HT1080 (cell line): ENCODE results near the gene LIPE. TPM values are rescaled to one million over a fixed set of nuclear protein-coding genes. Genes with fewer than 3 reads are reported as not detected.

Experiments
- DNase-seq: peaks from one replicate; pipeline ENCODE4 v3.0.0-alpha.2; 2015; ENCODE audit warnings: low read depth
- total RNA-seq: library from RNA; depleted of rRNA; stranded (reverse); fragments of >200 nt; shearing (Covaris generic); gene quantifications from 2 replicates; pipeline ENCODE4 v1.2.3, GENCODE V29; 2014

The LIPE gene
- total RNA-seq, 1 experiment from 2014 or later, result not detected

DNA sequence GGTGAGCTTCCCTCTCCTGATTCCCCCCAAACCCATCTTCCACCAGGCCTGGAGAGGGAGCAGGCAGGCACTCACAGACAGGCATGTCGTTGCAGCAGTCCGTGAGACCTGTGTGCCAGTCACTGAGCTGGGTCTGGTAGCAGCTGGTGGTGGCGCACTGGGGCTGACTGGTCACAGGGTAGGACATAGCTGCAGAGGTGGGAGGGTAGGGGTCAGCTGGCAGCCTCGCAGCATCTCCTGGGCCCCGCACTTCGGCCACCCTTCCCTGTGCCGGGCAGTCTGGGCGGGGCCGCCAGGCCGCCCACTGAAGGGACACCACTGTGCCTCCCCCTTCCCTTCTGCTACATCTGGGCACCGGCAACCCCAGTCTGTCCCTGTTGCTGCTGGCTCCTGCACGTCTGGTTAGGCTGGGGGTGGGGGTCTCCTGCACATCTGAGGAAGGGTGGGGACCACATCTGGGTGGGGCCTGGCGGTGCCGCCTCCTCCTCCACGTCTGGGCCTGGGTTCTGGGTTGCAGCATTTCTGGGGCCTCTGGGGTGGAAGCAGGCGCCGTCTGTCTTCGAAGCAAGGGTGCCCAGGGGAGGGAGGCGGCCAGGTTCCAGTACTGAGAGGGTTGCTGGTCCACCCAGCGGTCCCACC lies 38.2 kb downstream of the LIPE start:
- DNase-seq, result no peak

DNA sequence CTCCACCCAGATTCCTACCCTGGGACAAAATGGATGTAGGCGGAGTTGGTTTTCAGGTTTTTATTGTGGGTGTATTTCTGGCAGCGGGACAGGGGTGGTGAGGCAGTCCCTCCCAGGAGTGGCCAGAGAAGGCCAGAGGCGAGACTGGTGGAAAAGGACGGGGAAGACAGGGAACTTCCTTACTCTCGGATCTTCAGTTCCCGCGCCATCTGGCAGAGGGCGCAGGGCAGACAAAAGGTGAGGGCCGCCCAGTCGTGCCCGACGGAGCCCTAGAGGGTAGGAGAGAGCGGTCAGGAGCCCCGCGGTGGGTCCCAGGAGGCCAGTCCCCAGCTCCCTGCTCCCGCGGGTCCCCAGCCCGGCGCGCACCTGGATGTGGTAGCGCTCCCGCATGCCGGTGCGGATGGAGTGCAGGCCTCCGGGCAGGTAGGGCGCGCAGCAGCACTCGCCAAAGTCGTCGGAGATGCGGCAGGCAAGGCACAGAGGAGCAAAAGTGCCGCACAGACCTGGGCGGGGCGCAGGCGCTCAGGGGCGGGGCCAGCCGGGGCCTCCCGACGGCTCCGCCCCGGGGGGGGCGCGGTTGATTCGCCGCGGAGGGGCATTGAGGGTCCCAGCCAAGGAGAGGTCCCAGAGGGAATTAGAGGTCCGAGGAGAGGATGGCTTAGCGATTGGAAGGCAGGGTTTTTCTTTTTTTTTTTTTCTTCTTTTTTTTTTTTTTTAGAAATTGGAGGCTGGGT lies 40.0 kb downstream of the LIPE start:
- peak; percentile 50 for DNase-seq

DNA sequence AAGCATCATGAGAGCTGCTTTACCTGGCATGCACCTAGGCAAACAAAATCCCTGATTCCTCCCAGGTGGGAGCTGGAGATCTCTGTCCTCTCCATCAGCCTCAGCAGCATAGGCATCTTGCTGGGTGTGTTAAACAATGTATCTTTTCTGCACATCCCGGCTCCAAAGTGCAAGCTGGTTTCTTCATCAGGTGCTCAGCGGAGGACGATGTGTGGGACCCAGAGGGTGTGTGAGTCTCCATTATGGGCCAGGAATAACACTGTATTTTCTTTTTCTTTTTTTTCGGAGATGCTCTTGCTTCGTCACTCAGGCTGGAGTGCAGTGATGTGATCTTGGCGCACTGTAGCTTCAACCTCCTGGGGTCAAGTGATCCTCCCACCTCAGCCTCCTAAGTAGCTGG lies 47.0 kb downstream of the LIPE start:
- no peak for DNase-seq

DNA sequence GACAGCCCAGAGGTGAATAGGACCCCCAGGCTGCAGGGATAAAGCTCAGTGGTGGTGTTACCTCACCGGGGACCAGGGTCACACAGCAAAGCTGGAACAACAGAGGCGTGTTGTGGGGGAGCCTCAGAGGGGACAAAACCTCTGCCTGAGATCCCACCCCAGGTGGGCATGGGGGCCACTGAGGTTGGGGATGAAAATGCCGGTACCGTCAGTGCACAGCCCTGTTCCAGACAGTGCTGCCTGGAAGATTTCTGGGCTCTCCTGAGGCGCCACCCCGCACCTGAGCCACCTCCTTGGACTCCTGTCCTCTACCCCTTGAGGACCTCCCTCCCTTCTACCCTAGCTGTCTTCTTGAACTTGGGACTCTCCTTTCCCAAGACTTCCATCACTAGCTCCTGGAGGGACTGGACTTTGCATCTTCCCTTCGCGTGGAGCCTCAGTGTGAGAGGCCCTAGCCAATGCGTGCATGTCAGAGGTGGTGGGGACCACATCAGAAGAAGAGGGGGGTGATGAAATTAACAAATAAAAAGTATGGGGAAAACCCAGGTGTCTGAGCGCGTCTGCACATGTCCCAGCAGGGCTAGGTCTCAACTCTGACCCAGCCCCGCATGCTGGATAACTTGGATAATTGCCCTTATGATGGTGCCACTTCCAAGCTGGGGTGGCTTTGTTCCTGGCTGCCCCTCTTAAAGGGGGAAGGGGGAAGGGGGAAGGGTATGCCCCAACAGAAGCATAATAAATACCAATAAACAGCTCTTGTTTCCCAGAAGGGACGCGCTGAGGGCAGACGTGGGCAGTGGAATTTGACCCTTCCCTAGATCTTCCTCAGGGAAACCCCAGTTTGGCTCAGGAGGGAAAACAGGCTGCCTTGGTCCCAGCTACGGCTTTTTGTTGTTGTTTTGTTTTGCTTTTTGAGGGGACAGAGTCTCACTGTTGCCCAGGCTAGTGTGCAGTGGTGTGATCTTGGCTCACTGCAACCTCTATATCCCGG lies 48.7 kb downstream of the LIPE start:
- DNase-seq, result no peak

DNA sequence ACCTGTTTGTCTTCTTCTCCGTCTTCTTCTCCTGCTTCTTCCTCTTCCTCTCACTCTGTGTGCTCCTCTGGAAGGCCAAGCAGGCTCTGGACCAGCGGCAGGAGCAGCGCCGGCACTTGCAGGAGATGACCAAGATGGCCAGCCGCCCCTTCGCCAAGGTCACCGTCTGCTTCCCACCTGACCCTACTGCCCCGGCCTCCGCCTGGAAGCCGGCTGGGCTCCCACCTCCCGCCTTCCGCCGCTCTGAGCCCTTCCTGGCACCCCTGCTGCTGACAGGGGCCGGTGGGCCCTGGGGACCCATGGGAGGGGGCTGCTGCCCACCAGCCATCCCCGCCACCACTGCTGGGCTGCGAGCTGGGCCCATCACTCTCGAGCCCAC lies 51.0 kb downstream of the LIPE start:
- no peak for DNase-seq

DNA sequence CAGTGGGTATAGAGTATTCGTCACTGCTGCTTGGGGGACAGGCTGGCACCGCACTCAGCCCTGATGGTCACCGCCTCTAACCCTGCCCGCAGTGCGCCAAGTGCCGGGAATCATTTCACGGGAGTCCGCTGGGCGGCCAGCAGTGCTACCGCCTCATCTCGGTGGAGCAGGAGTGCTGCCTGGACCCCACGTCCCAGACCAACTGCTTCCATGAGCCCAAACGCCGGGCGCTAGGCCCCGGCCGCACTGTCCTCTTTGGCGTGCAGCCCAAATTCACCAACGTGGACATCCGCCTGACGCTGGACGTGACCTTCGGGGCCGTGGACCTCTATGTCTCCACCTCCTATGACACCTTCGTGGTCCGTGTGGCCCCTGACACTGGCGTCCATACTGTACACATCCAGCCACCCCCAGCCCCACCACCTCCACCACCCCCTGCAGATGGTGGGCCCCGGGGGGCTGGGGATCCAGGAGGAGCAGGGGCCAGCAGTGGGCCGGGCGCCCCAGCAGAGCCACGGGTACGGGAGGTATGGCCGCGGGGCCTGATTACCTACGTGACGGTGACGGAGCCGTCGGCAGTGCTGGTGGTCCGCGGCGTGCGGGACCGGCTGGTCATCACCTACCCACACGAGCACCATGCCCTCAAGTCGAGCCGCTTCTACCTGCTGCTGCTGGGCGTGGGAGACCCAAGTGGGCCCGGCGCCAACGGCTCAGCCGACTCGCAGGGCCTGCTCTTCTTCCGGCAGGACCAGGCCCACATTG lies 51.6 kb downstream of the LIPE start:
- no peak for DNase-seq

DNA sequence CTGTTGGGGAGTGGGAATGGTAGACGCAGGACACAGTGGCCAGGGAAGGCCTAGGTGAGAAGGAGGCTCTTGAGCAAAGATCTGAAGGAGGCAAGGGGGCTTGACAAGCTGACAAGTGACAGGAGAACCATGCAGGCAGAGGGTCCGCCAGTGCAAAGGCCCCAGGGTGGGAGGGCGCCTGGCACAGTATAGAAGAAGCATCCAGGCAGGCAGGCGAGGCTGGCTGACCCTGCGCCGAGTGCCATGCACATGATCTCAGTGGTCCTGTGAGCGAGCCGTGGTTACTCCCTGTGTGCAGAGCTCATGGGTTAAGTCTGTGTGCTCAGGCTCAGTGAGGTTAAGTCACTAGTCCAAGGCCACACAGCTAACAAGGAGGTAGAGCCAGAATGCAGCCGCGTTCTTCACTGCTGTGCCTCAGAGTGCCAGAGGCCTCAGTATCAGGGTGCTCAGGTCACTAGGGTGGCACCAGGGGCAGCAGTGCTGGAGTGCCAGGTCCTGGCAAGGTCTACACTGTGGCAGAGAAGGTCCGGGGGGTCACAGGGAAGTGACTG lies 52.3 kb downstream of the LIPE start:
- DNase-seq, result no peak

DNA sequence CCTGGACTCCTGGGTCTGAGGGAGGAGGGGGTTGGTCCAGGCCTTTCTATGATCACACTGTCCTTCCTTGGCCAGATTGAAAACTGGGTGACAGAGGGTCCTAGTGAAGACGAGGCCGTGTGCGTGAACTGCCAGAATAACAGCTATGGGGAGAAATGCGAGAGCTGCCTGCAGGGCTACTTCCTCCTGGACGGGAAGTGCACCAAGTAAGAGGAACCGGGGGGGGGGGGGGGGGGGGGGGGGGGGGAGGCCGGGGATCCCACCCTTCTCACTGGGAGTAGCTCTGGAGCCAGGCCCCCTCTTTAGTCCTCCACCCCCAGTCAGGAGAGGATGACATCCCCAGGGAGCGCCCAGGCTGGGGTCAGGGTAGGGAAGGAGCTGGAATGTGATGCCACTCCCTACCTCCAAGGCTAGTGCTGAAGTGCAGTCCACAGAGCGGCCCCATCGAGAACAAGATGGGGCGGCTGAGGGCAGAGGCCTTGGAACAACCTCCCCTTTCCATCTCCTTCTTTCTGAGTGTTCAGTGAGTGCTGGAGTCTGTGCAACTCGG lies 56.5 kb downstream of the LIPE start:
- DNase-seq, result no peak

DNA sequence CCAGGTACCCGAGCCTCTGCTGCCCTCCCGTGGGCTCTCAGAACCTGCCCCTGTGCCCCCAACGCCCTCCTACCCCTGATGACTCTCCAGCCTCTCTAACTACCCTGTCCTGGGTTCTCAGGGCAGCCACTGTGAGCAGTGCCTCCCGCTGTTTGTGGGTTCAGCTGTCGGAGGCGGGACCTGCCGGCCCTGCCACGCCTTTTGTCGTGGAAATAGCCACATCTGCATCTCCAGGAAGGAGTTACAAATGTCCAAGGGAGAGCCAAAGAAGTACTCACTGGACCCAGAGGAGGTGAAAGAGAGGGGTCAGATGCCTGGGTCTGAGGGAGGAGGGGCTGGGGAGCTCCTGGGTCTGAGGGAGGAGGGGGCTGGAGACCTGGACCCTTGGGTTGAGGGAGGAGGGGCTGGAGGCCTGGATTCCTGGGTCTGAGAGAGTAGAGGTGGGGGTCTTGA lies 57.1 kb downstream of the LIPE start:
- no peak for DNase-seq

DNA sequence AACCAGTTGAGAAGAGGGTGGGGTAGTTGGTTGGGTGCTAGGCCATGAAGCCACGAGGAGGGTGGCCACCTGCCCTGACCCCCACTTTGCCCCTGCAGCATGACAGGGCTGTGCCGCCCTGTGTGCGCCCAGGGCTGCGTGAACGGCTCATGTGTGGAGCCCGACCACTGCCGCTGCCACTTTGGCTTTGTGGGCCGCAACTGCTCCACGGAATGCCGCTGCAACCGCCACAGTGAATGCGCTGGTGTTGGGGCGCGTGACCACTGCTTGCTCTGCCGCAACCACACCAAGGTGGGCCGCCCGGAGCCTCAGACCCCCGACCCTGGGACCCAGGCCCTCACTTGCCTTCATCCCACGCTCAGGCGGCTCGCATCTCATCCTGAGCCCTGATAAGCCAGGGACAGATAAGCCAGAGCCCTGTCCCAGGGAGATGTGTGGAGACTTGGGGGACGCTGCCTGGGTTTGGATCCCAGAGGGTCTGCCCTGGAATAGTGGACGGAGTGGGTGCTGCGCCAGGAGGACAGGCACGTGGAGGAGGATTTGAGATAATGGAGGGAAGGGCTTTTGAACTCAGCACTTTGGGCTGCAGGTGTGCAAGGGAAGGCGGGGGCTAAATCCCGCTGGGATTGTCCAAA lies 57.6 kb downstream of the LIPE start:
- no peak for DNase-seq

DNA sequence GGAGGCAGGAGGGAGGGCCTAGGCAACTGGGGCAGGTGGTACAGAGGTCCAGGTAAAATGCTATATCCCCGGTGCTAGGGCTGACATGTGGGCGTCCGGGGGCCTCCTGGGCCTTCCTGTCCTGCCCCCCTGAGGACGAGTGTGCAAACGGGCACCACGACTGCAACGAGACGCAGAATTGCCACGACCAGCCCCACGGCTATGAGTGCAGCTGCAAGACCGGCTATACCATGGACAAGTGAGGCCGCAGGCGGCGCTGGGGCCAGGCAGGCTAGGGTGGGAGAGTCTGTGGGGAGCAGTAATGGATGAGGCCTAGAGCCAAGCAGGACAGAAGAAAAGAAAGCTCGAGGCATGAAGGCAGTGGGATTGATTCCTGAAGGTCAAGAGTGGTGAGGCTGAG lies 58.4 kb downstream of the LIPE start:
- no peak for DNase-seq

DNA sequence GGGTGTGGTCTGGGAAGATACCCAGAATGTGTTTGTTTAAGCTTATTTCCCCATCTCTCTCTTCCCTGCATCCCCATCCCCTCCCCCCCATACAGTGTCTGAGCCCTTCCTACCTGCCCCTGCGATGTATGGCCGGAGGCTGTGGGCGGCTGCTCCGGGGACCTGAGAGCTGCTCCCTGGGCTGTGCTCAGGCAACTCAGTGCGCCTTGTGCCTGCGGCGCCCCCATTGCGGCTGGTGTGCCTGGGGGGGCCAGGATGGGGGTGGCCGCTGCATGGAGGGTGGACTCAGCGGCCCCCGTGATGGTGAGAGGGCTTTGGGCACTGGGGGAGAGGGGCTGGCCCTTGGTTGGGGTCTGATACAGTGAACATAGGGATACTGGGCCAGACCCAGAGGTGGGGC lies 58.8 kb downstream of the LIPE start:
- no peak for DNase-seq

DNA sequence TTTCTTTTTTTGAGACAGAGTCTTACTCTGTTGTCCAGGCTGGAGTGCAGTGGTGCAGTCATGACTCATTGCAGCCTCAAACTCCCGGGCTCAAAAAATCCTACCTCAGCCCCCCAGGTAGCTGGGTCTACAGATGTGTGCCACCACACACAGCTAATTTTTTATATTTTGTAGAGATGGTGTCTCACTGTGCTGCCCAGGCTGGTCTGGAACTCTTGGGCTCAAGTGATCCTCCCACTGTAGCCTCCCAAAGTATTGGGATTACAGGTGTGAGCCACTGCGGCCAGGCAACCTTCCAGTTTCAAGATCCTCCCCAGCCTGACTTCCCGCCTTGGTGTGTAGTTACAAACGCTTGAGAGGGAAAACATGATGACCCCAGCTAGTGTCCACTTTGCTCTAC lies 59.3 kb downstream of the LIPE start:
- no peak for DNase-seq

DNA sequence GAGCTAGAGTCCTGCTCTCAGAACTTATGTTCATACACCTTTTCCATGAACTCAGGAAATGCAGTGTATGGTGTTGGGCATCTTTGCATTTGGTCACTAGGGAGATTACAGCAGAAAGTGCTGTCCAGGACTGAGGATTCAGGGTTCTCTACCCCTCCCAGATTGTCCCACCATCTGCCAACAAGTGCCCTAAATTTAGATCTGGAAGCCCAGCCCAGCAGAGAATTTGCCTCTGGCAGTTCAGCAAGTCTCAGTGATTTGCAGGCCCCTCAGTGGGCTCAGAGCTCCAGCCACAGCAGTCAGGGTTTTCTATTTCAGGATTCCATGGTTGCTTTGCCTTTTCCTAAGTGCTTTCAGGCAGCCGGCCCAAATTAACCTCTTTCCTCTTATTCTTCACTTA lies 60.5 kb downstream of the LIPE start:
- no peak for DNase-seq

DNA sequence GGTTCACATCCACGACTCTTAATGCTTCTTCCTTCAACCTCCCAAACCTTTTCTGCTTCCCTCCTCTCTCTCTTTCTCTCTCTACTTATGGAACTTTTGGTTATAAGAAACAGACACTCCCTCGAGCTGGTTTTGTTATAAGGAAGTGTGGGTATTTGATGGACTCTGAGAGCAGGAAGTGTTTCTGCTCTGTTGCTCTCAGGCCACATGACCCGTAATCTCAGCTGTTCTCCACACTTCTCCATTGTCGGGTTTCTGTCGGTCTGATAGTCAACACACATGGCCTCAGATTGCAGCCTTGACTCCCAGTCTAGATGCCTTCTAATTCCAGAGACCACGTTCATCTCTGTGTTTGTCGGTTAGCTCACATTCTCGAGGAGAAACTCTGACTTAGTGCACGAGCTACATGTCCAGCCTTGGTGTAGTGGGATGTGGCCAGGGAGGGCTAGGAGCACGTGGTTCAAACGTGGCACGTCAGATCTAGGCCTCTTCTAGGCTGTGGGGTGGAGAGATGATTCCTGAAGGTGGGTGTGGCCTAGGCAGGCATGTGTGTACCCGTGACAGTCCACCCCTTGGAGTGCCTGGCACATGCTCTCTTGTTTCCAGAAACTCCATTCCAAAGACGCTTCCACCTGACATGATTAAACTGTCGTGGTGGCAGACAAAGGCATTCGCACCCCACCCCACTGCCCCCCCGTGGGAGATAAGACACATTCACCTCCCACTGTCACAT lies 63.4 kb downstream of the LIPE start:
- no peak for DNase-seq

DNA sequence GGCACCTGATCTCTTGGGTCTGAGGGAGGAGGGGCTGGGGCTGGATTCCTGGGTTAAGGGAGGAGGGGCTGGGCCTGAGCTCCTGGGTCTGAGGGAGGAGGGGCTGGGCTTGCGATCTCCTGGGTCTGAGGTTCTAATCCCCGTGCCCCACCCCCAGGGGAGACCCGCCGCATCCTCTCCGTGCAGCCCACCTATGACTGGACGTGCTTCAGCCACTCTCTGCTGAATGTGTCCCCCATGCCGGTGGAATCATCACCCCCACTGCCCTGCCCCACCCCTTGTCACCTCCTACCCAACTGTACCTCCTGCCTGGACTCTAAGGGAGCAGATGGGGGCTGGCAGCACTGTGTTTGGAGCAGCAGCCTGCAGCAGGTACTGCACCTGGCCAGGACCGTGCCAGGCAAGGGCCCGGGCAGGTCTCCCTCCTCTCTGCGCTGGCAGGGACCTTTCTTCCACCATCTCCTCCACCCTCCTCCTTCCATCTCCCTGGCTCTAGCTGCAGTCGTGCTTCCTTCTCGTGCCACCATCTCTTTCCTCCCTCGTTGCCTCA lies 64.2 kb downstream of the LIPE start:
- no peak for DNase-seq

DNA sequence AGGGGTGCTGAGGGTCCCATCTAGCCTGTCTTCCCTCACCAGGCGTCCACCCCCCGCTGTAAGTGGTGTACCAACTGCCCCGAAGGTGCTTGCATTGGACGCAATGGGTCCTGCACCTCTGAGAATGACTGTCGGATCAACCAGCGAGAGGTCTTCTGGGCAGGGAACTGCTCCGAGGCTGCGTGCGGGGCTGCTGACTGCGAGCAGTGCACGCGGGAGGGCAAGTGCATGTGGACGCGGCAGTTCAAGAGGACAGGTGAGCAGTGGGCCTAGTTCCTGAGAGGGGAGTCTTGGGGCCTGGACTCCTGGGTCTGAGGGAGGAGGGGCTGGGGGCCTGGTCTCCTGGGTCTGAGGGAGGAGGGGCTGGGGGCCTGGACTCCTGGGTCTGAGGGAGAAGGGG lies 64.8 kb downstream of the LIPE start:
- DNase-seq, result no peak

DNA sequence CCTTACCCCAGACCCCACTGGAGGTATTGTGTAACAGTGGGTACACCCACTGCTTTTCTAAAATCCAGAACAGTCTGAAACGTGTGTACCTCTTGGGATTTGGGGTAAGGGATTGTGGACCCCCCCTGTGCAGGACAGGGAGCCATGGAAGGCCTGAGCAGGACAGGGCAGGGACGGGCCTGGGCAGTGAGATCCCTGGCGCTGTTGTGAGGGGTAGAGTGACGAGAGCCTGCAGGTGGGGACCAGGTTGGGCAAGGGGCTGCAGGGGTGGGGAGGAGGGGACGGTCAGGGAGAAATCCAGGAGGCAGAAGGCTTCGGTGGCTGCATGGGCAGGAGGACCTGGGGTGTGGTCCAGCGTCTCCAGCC lies 65.7 kb downstream of the LIPE start:
- no peak for DNase-seq
